H1 (cell line): ENCODE data around the gene SYDE1. TPM values are rescaled to one million over a fixed set of nuclear protein-coding genes. Genes with fewer than 3 reads are reported as not detected.
"Not testable (repeated sequence)": the region's sequence is repeated elsewhere in the genome, so short reads cannot be mapped to it uniquely, and the experiment has no call there.

Experiments
- CTCF ChIA-PET: fragments of 300-600 bp; sonication (Branson Sonifier 250); formaldehyde crosslinking; loops from one replicate; lab custom pipeline; 2021; ENCODE audit not compliant: partially characterized antibody; lab: Charles Lee
- POLR2A ChIA-PET: fragments of 300-600 bp; sonication (Branson Sonifier 250); formaldehyde crosslinking; loops from one replicate; lab custom pipeline; 2021; ENCODE audit warnings: inconsistent platforms; ENCODE audit not compliant: partially characterized antibody; lab: Charles Lee
- DNase-seq, 2 experiments: peaks; one replicate each; pipeline versions ENCODE4 v3.0.0 to v3.0.0-alpha.2; 2010 to 2022; ENCODE audit warnings: low spot score in 2 of 2, low read depth in 1 of 2, mixed read lengths in 1 of 2
- FAIRE-seq: peaks from 2 replicates; lab custom pipeline; 2011; peaks lifted over from hg19 to GRCh38; lab: Jason Lieb, UNC
- H2AFZ ChIP-seq: 2 replicates; pipeline ENCODE4 v1.8.1; 2012; ENCODE audit warnings: low read length, inconsistent platforms
- H2AK5ac ChIP-seq: 2 replicates; pipeline ENCODE4 v1.6.1; 2013; ENCODE audit warnings: low read depth, low read length
- H2BK120ac ChIP-seq: replicated peaks from 2 replicates; pipeline ENCODE3; 2013; ENCODE audit warnings: low read depth, low read length, inconsistent platforms
- H2BK12ac ChIP-seq: 2 replicates; pipeline ENCODE4 v1.6.1; 2013; ENCODE audit warnings: low read depth, low read length
- H2BK15ac ChIP-seq: 2 replicates; pipeline ENCODE4 v1.6.1; 2013; ENCODE audit warnings: low read length
- H2BK20ac ChIP-seq: 2 replicates; pipeline ENCODE4 v1.6.1; 2013; ENCODE audit warnings: low read length
- H2BK5ac ChIP-seq: 2 replicates; pipeline ENCODE4 v1.6.1; 2013; ENCODE audit warnings: low read depth, low read length
- H3K14ac ChIP-seq: 2 replicates; pipeline ENCODE4 v1.6.1; 2013; ENCODE audit warnings: inconsistent platforms; ENCODE audit not compliant: insufficient read length
- H3K18ac ChIP-seq: 2 replicates; pipeline ENCODE4 v1.6.1; 2013; ENCODE audit warnings: low read length; ENCODE audit errors: extremely low read depth
- H3K23ac ChIP-seq: 2 replicates; pipeline ENCODE4 v1.6.1; 2013; ENCODE audit warnings: inconsistent platforms; ENCODE audit not compliant: insufficient read length
- H3K23me2 ChIP-seq: 2 replicates; pipeline ENCODE4 v1.6.1; 2013; ENCODE audit warnings: low read depth, low read length
- H3K27ac ChIP-seq: 2 replicates; pipeline ENCODE4 v1.6.1; 2011; ENCODE audit warnings: low read depth, low read length, inconsistent platforms
- H3K27me3 ChIP-seq, 4 experiments: replicated peaks in 1 of 4; 1 replicate in 1 of 4; 2 replicates in 3 of 4; pipeline versions ENCODE4 v1.6.1 to v1.8.1; 2011 to 2013; ENCODE audit warnings: low read length in 3 of 4, mild to moderate bottlenecking in 3 of 4, inconsistent platforms in 2 of 4, mixed read lengths in 2 of 4, moderate library complexity in 1 of 4; ENCODE audit not compliant: control insufficient read depth in 3 of 4, insufficient read depth in 3 of 4; ENCODE audit errors: extremely low read depth in 1 of 4
- H3K36me3 ChIP-seq, 4 experiments: 2 replicates each; pipeline versions ENCODE4 v1.6.1 to v1.8.1; 2011 to 2013; ENCODE audit warnings: mild to moderate bottlenecking in 4 of 4, low read length in 3 of 4, moderate library complexity in 2 of 4, control low read depth in 1 of 4, inconsistent platforms in 1 of 4; ENCODE audit not compliant: insufficient read depth in 4 of 4, control insufficient read depth in 2 of 4
- H3K4ac ChIP-seq: replicated peaks from 2 replicates; pipeline ENCODE3; 2013; ENCODE audit warnings: low read length, low read depth, mixed read lengths, inconsistent platforms; ENCODE audit not compliant: insufficient read length
- H3K4me1 ChIP-seq, 4 experiments: replicated peaks in 1 of 4; 1 replicate in 1 of 4; 2 replicates in 3 of 4; pipeline versions ENCODE4 v1.6.1 to v1.8.1; 2011 to 2013; ENCODE audit warnings: low read length in 3 of 4, inconsistent platforms in 2 of 4, mixed read lengths in 1 of 4; ENCODE audit not compliant: insufficient read depth in 4 of 4, control insufficient read depth in 3 of 4
- H3K4me2 ChIP-seq, 2 experiments: 2 replicates each; pipeline versions ENCODE4 v1.6.1 to v1.8.1; 2011 to 2013; ENCODE audit warnings: low read depth in 2 of 2, low read length in 2 of 2, control low read depth in 1 of 2, inconsistent platforms in 1 of 2, mild to moderate bottlenecking in 1 of 2; ENCODE audit not compliant: insufficient read depth in 1 of 2
- H3K4me3 ChIP-seq, 4 experiments: fragments of 200-600, 300-600 bp in 1 of 4; sonication (generic), shearing (Covaris generic), sonication (Bioruptor Twin) in 1 of 4; 2 replicates each; pipeline versions ENCODE4 v1.5.1 to v1.8.1; 2011 to 2016; ENCODE audit warnings: low read length in 4 of 4, low read depth in 3 of 4, control low read depth in 2 of 4, inconsistent platforms in 2 of 4, mild to moderate bottlenecking in 2 of 4, mixed read lengths in 1 of 4, moderate library complexity in 1 of 4; ENCODE audit not compliant: insufficient read depth in 2 of 4; ENCODE audit errors: extremely low read depth in 1 of 4
- H3K56ac ChIP-seq: replicated peaks from 2 replicates; pipeline ENCODE3; 2013; ENCODE audit warnings: low read depth, mild to moderate bottlenecking, mixed read lengths, low read length, inconsistent platforms; ENCODE audit not compliant: insufficient read length
- H3K79me1 ChIP-seq: 2 replicates; pipeline ENCODE4 v1.6.1; 2013; ENCODE audit warnings: low read depth, low read length, control low read depth
- H3K79me2 ChIP-seq, 2 experiments: 2 replicates each; pipeline versions ENCODE4 v1.6.1 to v1.8.1; 2012 to 2013; ENCODE audit warnings: low read length in 2 of 2, mild to moderate bottlenecking in 2 of 2, inconsistent platforms in 1 of 2; ENCODE audit not compliant: insufficient read depth in 2 of 2, control insufficient read depth in 1 of 2
- H3K9ac ChIP-seq, 4 experiments: replicated peaks in 1 of 4; 1 replicate in 1 of 4; 2 replicates in 3 of 4; pipeline versions ENCODE4 v1.6.1 to v1.8.1; 2011 to 2013; ENCODE audit warnings: low read depth in 3 of 4, low read length in 3 of 4, control low read depth in 2 of 4, mild to moderate bottlenecking in 2 of 4, moderate library complexity in 2 of 4, inconsistent platforms in 1 of 4; ENCODE audit errors: extremely low read depth in 1 of 4
- H3K9me3 ChIP-seq, 2 experiments: 2 replicates each; pipeline versions ENCODE4 v1.6.1 to v1.8.1; 2012 to 2013; ENCODE audit warnings: mild to moderate bottlenecking in 2 of 2, moderate library complexity in 2 of 2, control low read depth in 1 of 2, inconsistent platforms in 1 of 2, low read depth in 1 of 2, low read length in 1 of 2, mixed read lengths in 1 of 2; ENCODE audit not compliant: insufficient read depth in 2 of 2
- H4K20me1 ChIP-seq, 2 experiments: replicated peaks in 1 of 2; 2 replicates each; pipeline versions ENCODE3 to v1.8.1; 2011 to 2013; ENCODE audit warnings: inconsistent platforms in 2 of 2, low read length in 2 of 2, mild to moderate bottlenecking in 1 of 2; ENCODE audit not compliant: insufficient read depth in 2 of 2, control insufficient read depth in 1 of 2
- H4K5ac ChIP-seq: 2 replicates; pipeline ENCODE4 v1.6.1; 2013; ENCODE audit warnings: low read length, low read depth, mixed read lengths, inconsistent platforms; ENCODE audit not compliant: insufficient read length
- H4K8ac ChIP-seq: 2 replicates; pipeline ENCODE4 v1.8.0; 2013; ENCODE audit warnings: mild to moderate bottlenecking, moderate library complexity, low read length, inconsistent platforms; ENCODE audit not compliant: insufficient read depth; ENCODE audit errors: extremely low read depth
- H4K91ac ChIP-seq: replicated peaks from 2 replicates; pipeline ENCODE3; 2013; ENCODE audit warnings: low read length, mixed read lengths, inconsistent platforms; ENCODE audit not compliant: insufficient read length
- WGBS, 2 experiments: shearing (Covaris generic) in 1 of 2; methylation state at CpG; one replicate each; pipeline versions ENCODE4 v1.1.6 to v1.1.7; 2013 to 2015; ENCODE audit warnings: low lambda C conversion rate in 2 of 2, mixed read lengths in 2 of 2, inconsistent platforms in 1 of 2, low coverage in 1 of 2, missing lambda C conversion rate in 1 of 2; ENCODE audit not compliant: insufficient replicate concordance in 2 of 2, insufficient coverage in 1 of 2, insufficient read length in 1 of 2; ENCODE audit errors: extremely low coverage in 1 of 2, missing lambda C conversion rate in 1 of 2; 5-methylcytosine and 5-hydroxymethylcytosine counted together
- polyA plus RNA-seq, 7 experiments: library from polyadenylated mRNA; depleted of rRNA in 3 of 7; stranded (reverse) in 5 of 7; unstranded in 2 of 7; fragments of >200 nt in 5 of 7; fragments of 200-250 nt in 2 of 7; gene quantifications; 1 replicate in 5 of 7; 2 replicates in 1 of 7; 4 replicates in 1 of 7; pipeline versions ENCODE4 v1.2.1 to v1.2.3, GENCODE V29; 2011 to 2013; ENCODE audit warnings: missing spikeins in 2 of 7, mixed read lengths in 2 of 7
- total RNA-seq: library from RNA; stranded (reverse); fragmentation: NEBNext Ultra II Directional; extraction: Animal tissue kit (Norgen Biotek cat#: 25700); gene quantifications from 2 replicates; pipeline ENCODE4 v1.2.1, GENCODE V29; 2021

The SYDE1 gene
- total and polyA plus RNA-seq, 2 of the 8 experiments (the other 6 are each of a cell fraction or from before 2014, with no cell fraction given) = 12.0 to 16.8 TPM

DNA sequence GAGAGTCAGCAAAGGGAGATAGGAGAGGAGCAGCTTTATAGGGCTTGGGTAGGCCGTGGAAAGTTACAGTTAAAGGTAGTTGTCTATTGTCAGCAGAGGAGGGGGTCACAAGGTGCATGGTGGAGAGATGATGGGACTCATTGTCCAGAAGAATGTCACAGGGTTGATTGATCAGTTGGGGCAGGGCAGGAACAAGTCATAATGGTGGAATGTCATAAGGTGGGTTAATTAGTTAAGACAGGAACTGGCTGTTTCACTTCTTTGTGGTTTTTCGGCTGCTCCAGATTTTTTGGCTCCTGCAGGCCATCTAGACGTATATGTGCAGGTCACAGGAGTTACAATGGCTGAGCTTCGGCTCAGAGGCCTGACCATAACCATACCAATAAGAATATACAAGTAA is 36.8 kb upstream of the SYDE1 start:
- H2BK20ac ChIP-seq, H3K27me3 ChIP-seq, H3K9me3 ChIP-seq, H4K91ac ChIP-seq, H2BK120ac ChIP-seq, H3K23ac ChIP-seq, H3K4ac ChIP-seq, H2BK12ac ChIP-seq, H3K4me3 ChIP-seq, FAIRE-seq, H3K18ac ChIP-seq, H4K8ac ChIP-seq, H4K5ac ChIP-seq, H3K9ac ChIP-seq, CTCF ChIA-PET, H2AFZ ChIP-seq, H3K4me1 ChIP-seq, H3K27ac ChIP-seq, H3K56ac ChIP-seq, H4K20me1 ChIP-seq, DNase-seq, H2AK5ac ChIP-seq, H3K79me2 ChIP-seq, H2BK5ac ChIP-seq, H2BK15ac ChIP-seq, H3K14ac ChIP-seq, H3K36me3 ChIP-seq, H3K79me1 ChIP-seq, H3K23me2 ChIP-seq, H3K4me2 ChIP-seq, POLR2A ChIA-PET: not testable (repeated sequence)
- WGBS, 2 experiments = 71% methylated on average over 4 of the region's 4 CpGs; no CpG with 5 or more reads in 1 of the 2 experiments
